ENCODE measurements around the gene APBA3. TPM values are rescaled to one million over a fixed set of nuclear protein-coding genes. Genes with fewer than 3 reads are reported as not detected.

The APBA3 gene
- total and polyA plus RNA-seq, 9 of the 15 experiments (the other 6 are each of a cell fraction or from before 2014, with no cell fraction given) = 0.10 to 29.5 (median 11.5) TPM

GRCh38 chr19:3723110-3723488 lies 38.4 kb downstream of the APBA3 start:
- in situ Hi-C loops (cut with MboI) = no loop called here
- intact Hi-C loops (cut with micrococcal nuclease) = loop anchor here (5.0 kb wide), 2 partner anchors 99 to 124 kb away; no protein-coding TSS in a partner anchor
- BruUV-seq (replicated peaks) = no TSS peak
- no peak for ATAC-seq
- ChIA-PET POLR2A (no interaction called here), CTCF (ENCODE audit: low intra/inter-chr PET ratio) (no interaction called here)
- Histone ChIP-seq H3K9me1 (ENCODE audit: control insufficient read depth, insufficient read depth, low read length) (no peaks in the 10 kb centered on the region), H3K27ac (ENCODE audit: extremely low read depth, low read depth, low read length) (no peak overlapping the region), H2AFZ (ENCODE audit: low read depth, low read length) (no peak overlapping the region), H3K9ac (ENCODE audit: insufficient read depth in 1 of 2, low read depth in 2 of 2, low read length in 2 of 2) (no peak overlapping the region), H3K4me1 (replicated peaks in 1 of 2; ENCODE audit: control insufficient read depth in 2 of 2, insufficient read depth in 2 of 2, low read length in 2 of 2) (peaks cover 7 to 31% of the 10 kb centered on the region in 2 experiments; a peak in 3 of 5 replicates), H3K36me3 (ENCODE audit: control insufficient read depth, insufficient read depth, low read length) (no peaks in the 10 kb centered on the region), H4K20me1 (replicated peaks; ENCODE audit: control insufficient read depth, insufficient read depth, low read length) (no peaks in the 10 kb centered on the region), H3K79me2 (ENCODE audit: control insufficient read depth, insufficient read depth, low read length) (no peaks in the 10 kb centered on the region), H3K27me3 (ENCODE audit: control insufficient read depth in 2 of 2, insufficient read depth in 2 of 2, low read length in 2 of 2) (no peaks in the 10 kb centered on the region), H3K4me2 (ENCODE audit: insufficient read depth, low read length) (no peak overlapping the region), H3K4me3 (no peak overlapping the region), H3K9me3 (replicated peaks; ENCODE audit: control insufficient read depth, insufficient read depth, low read depth, low read length) (no peaks in the 10 kb centered on the region)
- TF ChIP-seq ZNF3 (CRISPR knock-in tag; IDR thresholded peaks at IDR 0.05) (no peak), E2F3 (CRISPR knock-in tag; IDR thresholded peaks at IDR 0.05) (no peak), IFI16 (CRISPR knock-in tag; IDR thresholded peaks at IDR 0.05) (no peak), EP400 (IDR thresholded peaks at IDR 0.05) (no peak), PML (IDR thresholded peaks at IDR 0.05; ENCODE audit: low read length) (no peak), MNT (conservative IDR thresholded peaks at IDR 0.05) (no peak), POLR2AphosphoS2 (IDR thresholded peaks at IDR 0.05; ENCODE audit: low read length) (no peak), HCFC1 (IDR thresholded peaks at IDR 0.05; ENCODE audit: low read depth, low read length) (no peak), XRCC4 (IDR thresholded peaks at IDR 0.05; ENCODE audit: extremely low read depth, insufficient read depth, insufficient read length) (no peak)
- TF ChIP-seq, protein P1, sequence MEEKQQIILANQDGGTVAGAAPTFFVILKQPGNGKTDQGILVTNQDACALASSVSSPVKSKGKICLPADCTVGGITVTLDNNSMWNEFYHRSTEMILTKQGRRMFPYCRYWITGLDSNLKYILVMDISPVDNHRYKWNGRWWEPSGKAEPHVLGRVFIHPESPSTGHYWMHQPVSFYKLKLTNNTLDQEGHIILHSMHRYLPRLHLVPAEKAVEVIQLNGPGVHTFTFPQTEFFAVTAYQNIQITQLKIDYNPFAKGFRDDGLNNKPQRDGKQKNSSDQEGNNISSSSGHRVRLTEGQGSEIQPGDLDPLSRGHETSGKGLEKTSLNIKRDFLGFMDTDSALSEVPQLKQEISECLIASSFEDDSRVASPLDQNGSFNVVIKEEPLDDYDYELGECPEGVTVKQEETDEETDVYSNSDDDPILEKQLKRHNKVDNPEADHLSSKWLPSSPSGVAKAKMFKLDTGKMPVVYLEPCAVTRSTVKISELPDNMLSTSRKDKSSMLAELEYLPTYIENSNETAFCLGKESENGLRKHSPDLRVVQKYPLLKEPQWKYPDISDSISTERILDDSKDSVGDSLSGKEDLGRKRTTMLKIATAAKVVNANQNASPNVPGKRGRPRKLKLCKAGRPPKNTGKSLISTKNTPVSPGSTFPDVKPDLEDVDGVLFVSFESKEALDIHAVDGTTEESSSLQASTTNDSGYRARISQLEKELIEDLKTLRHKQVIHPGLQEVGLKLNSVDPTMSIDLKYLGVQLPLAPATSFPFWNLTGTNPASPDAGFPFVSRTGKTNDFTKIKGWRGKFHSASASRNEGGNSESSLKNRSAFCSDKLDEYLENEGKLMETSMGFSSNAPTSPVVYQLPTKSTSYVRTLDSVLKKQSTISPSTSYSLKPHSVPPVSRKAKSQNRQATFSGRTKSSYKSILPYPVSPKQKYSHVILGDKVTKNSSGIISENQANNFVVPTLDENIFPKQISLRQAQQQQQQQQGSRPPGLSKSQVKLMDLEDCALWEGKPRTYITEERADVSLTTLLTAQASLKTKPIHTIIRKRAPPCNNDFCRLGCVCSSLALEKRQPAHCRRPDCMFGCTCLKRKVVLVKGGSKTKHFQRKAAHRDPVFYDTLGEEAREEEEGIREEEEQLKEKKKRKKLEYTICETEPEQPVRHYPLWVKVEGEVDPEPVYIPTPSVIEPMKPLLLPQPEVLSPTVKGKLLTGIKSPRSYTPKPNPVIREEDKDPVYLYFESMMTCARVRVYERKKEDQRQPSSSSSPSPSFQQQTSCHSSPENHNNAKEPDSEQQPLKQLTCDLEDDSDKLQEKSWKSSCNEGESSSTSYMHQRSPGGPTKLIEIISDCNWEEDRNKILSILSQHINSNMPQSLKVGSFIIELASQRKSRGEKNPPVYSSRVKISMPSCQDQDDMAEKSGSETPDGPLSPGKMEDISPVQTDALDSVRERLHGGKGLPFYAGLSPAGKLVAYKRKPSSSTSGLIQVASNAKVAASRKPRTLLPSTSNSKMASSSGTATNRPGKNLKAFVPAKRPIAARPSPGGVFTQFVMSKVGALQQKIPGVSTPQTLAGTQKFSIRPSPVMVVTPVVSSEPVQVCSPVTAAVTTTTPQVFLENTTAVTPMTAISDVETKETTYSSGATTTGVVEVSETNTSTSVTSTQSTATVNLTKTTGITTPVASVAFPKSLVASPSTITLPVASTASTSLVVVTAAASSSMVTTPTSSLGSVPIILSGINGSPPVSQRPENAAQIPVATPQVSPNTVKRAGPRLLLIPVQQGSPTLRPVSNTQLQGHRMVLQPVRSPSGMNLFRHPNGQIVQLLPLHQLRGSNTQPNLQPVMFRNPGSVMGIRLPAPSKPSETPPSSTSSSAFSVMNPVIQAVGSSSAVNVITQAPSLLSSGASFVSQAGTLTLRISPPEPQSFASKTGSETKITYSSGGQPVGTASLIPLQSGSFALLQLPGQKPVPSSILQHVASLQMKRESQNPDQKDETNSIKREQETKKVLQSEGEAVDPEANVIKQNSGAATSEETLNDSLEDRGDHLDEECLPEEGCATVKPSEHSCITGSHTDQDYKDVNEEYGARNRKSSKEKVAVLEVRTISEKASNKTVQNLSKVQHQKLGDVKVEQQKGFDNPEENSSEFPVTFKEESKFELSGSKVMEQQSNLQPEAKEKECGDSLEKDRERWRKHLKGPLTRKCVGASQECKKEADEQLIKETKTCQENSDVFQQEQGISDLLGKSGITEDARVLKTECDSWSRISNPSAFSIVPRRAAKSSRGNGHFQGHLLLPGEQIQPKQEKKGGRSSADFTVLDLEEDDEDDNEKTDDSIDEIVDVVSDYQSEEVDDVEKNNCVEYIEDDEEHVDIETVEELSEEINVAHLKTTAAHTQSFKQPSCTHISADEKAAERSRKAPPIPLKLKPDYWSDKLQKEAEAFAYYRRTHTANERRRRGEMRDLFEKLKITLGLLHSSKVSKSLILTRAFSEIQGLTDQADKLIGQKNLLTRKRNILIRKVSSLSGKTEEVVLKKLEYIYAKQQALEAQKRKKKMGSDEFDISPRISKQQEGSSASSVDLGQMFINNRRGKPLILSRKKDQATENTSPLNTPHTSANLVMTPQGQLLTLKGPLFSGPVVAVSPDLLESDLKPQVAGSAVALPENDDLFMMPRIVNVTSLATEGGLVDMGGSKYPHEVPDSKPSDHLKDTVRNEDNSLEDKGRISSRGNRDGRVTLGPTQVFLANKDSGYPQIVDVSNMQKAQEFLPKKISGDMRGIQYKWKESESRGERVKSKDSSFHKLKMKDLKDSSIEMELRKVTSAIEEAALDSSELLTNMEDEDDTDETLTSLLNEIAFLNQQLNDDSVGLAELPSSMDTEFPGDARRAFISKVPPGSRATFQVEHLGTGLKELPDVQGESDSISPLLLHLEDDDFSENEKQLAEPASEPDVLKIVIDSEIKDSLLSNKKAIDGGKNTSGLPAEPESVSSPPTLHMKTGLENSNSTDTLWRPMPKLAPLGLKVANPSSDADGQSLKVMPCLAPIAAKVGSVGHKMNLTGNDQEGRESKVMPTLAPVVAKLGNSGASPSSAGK (IDR thresholded peaks at IDR 0.05) = no peak
- WGBS (ENCODE audit: insufficient coverage, low coverage, missing lambda C conversion rate) = 21% methylated on average over 5 of the region's 5 CpGs
- no peak for FAIRE-seq
- no peak for DNase-seq (ENCODE audit: extremely low read depth in 1 of 4, low spot score in 3 of 4)
